IPS DF 19.7 (cell line): ENCODE measurements around the gene ILRUN.
A peak's percentile ranks its signal among the peaks of the same experiment; 100 is the strongest.
"Not testable (repeated sequence)": the region's sequence is repeated elsewhere in the genome, so short reads cannot be mapped to it uniquely, and the experiment has no call there.

Experiments used
- DNase-seq: peaks from one replicate; pipeline ENCODE4 v3.0.0-alpha.2; 2013; ENCODE audit warnings: low read depth, low spot score

Gene ILRUN

GRCh38 chr6:34696739-34697543 lies at the start of gene ILRUN:
ILRUN (minus strand) TSS chr6:34696767; CDS start chr6:34696603, 164 bp downstream.
- DNase-seq = peak; percentile 30

- no peak for DNase-seq
These were observed 48.9 kb upstream of the ILRUN start for GRCh38 chr6:34745277-34746103.

GRCh38 chr6:34744294-34744647 lies 47.7 kb upstream of the ILRUN start:
- DNase-seq = not testable (repeated sequence)

- no peak for DNase-seq
These were observed 47.2 kb upstream of the ILRUN start for GRCh38 chr6:34743625-34744293.

- DNase-seq = no peak
These were observed 45.5 kb upstream of the ILRUN start for GRCh38 chr6:34742094-34742493.

GRCh38 chr6:34736823-34737222 lies 40.3 kb upstream of the ILRUN start:
- no peak for DNase-seq

- no peak for DNase-seq
These were observed 35.0 kb upstream of the ILRUN start for GRCh38 chr6:34731393-34732060.

- DNase-seq = no peak
These were observed 33.3 kb upstream of the ILRUN start for GRCh38 chr6:34729631-34730470.

- no peak for DNase-seq
These were observed 29.5 kb upstream of the ILRUN start for GRCh38 chr6:34726055-34726454.

- no peak for DNase-seq
These were observed 26.6 kb upstream of the ILRUN start for GRCh38 chr6:34723203-34723602.

GRCh38 chr6:34722451-34722850 lies 25.9 kb upstream of the ILRUN start:
- DNase-seq = no peak

- not testable (repeated sequence) for DNase-seq
These were observed 23.6 kb upstream of the ILRUN start for GRCh38 chr6:34720160-34720559.

GRCh38 chr6:34719646-34720045 lies 23.1 kb upstream of the ILRUN start:
- DNase-seq = not testable (repeated sequence)

GRCh38 chr6:34718976-34719375 lies 22.4 kb upstream of the ILRUN start:
- DNase-seq = no peak

GRCh38 chr6:34717466-34717865 lies 20.9 kb upstream of the ILRUN start:
- DNase-seq = no peak

GRCh38 chr6:34714663-34715062 lies 18.1 kb upstream of the ILRUN start:
- no peak for DNase-seq

- not testable (repeated sequence) for DNase-seq
These were observed 16.3 kb upstream of the ILRUN start for GRCh38 chr6:34712881-34713280.

- no peak for DNase-seq
These were observed 12.8 kb upstream of the ILRUN start for GRCh38 chr6:34709386-34709785.

GRCh38 chr6:34705241-34705640 lies 8.7 kb upstream of the ILRUN start:
- DNase-seq = no peak

- DNase-seq = no peak
These were observed 4.6 kb upstream of the ILRUN start for GRCh38 chr6:34701199-34701598.
